IPS-NIHi7 (cell line): ENCODE results near the gene IFNW1.
"Not testable (repeated sequence)": the region's sequence is repeated elsewhere in the genome, so short reads cannot be mapped to it uniquely, and the experiment has no call there.

Experiments used
- DNase-seq: peaks from one replicate; pipeline ENCODE4 v3.0.0; 2012; ENCODE audit warnings: mixed read lengths; ENCODE audit errors: extremely low spot score

IFNW1 gene

GRCh38 chr9:21141427-21141882 lies at the start of gene IFNW1:
Gene IFNW1 (minus strand): TSS chr9:21141832. CDS start chr9:21141570, 262 bp downstream.
- peak; percentile 25 for DNase-seq

- DNase-seq = not testable (repeated sequence)
These were observed 45.9 kb upstream of the IFNW1 start, which contains the start of gene IFNA4 for GRCh38 chr9:21187487-21187886. Gene IFNA4 (minus strand): TSS chr9:21187587. CDS start chr9:21187531, 56 bp downstream.

DNA sequence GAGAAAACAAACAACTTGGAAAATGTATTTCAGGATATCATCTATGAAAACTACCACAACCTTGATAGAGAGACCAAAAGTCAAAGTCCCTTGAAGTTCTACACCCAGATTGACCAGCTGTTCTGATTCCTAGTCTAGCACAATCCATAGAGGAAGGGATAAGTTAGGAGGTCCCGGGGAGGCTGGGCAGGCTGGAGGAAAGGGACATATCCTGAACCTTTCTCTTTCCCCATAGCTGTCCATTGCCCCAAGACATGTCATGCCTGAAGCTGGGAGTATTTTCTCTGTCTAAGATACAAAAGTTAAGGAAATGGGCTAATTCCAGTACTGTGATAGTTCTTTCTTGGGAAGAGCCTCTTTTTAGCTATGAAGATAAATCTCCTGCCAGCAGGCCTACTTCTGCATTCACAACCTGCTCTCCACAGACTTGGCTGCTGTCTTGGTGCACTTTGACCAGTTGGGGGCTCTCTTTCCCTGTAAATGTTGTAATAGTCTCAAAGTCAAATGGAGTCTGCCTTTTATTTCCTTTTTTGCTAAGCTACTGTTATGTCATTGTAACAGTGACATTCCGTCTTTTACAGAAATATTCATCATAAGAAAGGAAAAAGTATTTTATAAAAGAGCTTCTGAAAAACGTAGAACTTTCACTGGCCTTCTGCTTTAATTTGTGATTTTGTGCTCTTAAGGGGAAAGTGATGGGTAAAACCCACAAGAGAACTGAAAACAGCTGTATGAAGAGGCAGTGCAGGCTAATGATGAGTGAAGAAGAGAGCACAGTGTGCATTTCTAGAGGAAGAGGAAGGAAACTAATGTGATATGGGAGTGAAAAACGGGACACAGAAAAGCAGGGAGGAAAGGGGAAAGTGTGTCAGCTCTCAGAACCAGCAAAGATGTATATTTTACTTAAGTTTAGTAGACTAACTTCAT lies 41.4 kb upstream of the IFNW1 start:
- DNase-seq = peak; percentile 13

DNA sequence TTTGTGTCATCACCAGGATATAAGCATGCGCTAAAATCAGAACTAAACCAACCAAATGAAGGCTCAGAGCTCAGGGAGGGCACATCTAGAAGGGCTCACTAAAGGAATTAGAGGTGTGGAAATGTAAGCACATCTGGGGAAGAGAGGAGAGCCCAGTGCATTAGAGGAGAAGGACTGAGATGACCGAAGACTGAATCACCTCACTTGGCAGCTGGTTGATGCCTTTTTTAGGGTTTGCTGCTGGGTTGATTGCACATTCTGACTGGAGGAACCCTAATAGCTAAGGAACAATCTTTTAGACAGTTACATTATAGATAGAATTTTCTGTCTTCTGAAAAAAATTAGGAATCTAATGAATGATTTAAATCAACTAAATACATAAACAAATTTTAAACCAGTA lies 33.0 kb upstream of the IFNW1 start:
- no peak for DNase-seq

DNA sequence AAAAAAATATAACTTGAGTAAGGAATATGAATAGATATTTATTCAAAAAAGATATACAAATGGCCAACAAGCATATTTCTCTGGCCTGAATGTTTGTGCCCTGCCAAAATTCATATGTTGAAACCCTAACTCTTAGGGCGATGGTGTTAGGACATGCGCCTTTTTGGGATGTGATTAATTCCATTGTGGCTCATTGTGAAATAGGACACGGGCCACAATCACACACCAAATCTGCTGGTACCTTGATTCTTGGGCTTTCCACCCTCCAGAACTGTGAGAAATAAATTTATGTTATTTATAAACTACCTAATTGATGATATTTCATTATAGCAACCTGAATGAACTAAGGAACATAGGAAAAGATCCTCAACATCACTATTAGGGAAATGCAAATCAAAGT lies 30.5 kb upstream of the IFNW1 start:
- DNase-seq = no peak

DNA sequence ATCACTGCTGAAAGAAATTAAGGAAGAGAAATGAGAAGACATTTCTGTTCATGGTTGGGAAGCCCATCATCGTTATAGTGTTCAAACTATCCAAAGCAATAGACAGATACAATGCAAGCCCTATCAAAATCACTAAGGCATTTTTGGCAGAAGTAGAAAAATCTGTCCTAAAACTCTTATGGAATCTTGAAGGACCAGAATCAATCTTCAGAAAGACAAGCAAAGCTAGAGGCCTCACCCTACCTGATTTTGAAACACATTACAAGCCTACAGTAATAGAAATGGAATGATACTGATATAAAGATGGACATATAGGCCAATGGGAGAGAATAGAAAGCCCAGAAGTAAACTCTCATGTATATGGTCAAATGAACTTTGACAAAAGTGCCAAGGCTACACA lies 29.7 kb upstream of the IFNW1 start:
- DNase-seq = no peak

DNA sequence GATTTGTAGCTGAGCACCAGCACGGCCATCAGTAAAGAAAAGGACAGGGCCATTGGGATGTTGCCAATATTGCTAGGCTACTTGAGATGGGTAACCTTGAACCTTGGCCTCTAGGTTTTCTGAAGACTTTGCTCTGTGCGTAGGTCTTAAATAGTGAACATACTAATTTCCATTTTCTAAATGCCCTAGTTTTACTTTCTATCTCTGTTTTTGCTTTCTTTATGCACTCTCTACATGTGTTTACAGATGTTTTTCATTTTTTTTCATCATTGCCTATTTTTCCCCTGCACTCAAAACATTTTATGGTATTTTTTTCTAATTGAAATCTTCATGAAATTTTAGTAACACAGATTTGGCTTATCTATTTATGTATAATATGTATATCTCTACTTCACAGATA lies 24.9 kb upstream of the IFNW1 start, which contains the start of gene IFNA21:
Gene IFNA21, minus strand, starts transcription at position 101 of the 400 bp plus-strand sequence. Its CDS starts 48 bp downstream, at position 53.
- not testable (repeated sequence) for DNase-seq

DNA sequence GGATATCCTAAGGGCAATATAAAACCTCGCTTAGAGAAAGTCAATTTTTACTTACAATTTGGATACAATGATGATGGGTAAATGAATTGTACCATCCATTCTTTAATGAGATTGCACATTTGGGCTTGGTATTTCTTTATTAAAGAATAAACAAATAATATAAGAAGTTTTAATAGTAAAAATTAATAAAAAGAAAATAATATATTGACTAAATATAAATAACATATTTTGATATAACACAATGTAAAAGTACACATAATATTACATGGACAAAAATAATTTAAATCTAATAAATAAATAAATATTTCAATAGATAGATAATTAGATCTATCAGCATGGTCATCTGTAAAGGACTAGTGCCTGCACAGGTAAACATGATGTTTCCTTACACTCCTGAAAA lies 23.9 kb upstream of the IFNW1 start:
- no peak for DNase-seq

GRCh38 chr9:21160178-21160577 lies 18.5 kb upstream of the IFNW1 start:
- DNase-seq = no peak

GRCh38 chr9:21155501-21155900 lies 13.9 kb upstream of the IFNW1 start:
- no peak for DNase-seq

DNA sequence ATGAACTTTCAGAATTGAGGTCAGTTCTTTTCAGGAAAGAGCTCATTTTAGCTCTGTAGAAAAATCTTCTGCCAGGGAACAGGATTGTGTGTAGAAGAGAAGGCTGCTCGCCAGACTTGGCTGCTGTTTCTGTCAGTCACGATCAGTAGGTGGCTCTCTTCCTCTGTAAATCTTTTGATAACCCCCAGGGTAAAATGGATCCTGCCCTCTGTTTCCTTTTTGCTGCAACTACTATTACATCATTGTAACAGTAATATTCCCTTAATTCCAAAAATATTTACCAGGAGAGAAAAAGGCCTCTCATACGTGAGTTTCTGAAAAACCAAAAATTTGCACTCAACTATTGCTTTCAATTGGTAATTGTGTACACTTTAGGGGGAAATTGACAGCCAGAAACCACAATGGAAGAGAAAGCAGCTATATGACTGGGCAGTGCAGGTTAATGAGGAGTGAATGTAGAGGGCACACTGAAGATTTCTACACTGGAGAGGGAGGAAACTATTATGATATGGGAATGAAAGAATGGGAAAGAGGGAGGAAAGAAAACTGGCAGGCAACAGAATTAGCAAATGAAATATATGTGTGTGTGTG lies 12.5 kb upstream of the IFNW1 start:
- DNase-seq = peak; percentile 61

DNA sequence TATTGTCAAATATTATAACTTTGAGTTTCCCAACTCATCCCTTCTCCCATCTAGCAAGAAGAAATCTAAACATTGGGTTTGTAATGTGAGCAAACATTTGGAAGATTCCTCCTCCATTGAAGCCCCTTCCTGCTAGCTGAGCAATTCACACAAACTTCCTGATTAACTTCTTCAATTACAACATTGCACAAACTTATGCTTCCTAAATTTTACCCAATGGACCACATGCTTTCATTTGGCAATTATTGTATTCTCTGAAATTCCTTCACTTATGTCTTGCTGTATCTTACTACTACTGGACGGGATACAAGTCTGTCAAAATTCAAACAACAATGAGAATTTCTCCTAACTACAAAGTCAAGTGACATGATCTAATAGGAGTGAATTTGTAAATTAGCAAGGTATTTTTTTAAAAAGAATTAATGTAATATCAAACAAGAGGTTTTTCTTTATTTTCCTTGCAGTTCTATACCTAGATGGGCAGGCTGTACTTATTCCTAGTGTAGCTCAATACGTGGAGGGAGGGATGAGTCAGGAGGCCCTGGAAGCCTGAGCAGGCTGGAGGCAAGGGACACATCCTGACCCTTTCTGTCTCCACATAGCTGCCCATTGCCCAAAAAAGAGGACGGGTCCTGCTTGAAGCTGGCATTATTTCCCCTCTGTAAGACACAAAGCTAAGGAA lies 11.8 kb upstream of the IFNW1 start:
- peak; percentile 38 for DNase-seq

GRCh38 chr9:21144603-21145002 lies 3.0 kb upstream of the IFNW1 start:
- DNase-seq = no peak

- no peak for DNase-seq
These were observed 4.6 kb downstream of the IFNW1 start for GRCh38 chr9:21137020-21137419.

DNA sequence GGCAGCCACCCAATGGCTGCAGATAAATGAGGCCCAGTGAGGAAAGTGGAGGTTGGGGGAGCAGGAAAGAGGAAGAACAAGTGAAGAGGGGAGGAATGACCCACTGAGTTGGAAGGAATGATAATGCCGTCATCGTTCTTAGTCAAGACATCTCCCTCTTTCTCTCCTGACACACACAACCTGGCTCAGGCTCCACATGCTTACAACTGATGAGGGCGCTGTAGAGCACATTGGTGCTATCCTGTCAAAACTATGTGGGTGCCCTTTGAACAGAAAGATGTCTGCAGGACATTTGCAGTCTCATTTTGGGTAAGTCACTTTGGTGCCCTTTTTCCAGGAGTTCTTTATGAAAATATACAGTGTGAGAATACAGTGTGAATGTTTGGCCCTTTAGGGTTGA lies 5.9 kb downstream of the IFNW1 start:
- DNase-seq = no peak

- DNase-seq = not testable (repeated sequence)
These were observed 13.4 kb downstream of the IFNW1 start for GRCh38 chr9:21128186-21128585.

GRCh38 chr9:21121595-21122251 lies 19.9 kb downstream of the IFNW1 start:
- DNase-seq = no peak

GRCh38 chr9:21121079-21121478 lies 20.6 kb downstream of the IFNW1 start:
- no peak for DNase-seq

GRCh38 chr9:21119093-21119770 lies 22.4 kb downstream of the IFNW1 start:
- no peak for DNase-seq

DNA sequence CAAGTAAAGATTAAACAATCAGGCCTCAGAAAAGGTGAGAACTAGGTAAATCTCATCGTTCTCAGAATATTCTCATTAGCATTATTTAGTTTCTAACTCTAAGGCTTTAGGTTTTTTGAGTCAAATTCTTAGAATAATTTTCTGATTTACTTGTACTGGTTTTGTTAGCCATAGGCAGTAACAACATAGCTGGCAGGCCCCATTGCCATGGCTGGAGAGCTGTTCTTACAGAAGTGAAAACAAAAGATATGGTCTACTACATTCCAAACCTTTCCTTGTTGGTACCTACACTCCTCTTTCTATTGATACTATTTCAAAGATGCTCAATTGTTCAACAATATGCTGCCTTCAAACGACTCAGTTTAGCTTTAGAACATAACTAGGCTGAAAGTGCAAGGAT lies 27.3 kb downstream of the IFNW1 start:
- no peak for DNase-seq
